ENCODE measurements around the gene PITPNC1.
"Not testable (repeated sequence)": the region's sequence is repeated elsewhere in the genome, so short reads cannot be mapped to it uniquely, and the experiment has no call there.

The PITPNC1 gene

GRCh38 chr17:67376737-67377487 lies at the start of gene PITPNC1:
Gene PITPNC1, plus strand, starts transcription at chr17:67377281.
- DNase-seq: peak; percentile 76

- no peak for DNase-seq
Observed at GRCh38 chr17:67328026-67328425, 49.1 kb upstream of the PITPNC1 start.

- not testable (repeated sequence) for DNase-seq
Observed at GRCh38 chr17:67331381-67332161, 45.5 kb upstream of the PITPNC1 start.

GRCh38 chr17:67332162-67332508 lies 44.9 kb upstream of the PITPNC1 start:
- not testable (repeated sequence) for DNase-seq

GRCh38 chr17:67335245-67335835 lies 41.7 kb upstream of the PITPNC1 start:
- no peak for DNase-seq

- no peak for DNase-seq
Observed at GRCh38 chr17:67336859-67337258, 40.2 kb upstream of the PITPNC1 start.

GRCh38 chr17:67338353-67338752 lies 38.7 kb upstream of the PITPNC1 start:
- not testable (repeated sequence) for DNase-seq

- DNase-seq: no peak
Observed at GRCh38 chr17:67343237-67343636, 33.8 kb upstream of the PITPNC1 start.

- DNase-seq: no peak
Observed at GRCh38 chr17:67347826-67348225, 29.3 kb upstream of the PITPNC1 start.

- DNase-seq: no peak
Observed at GRCh38 chr17:67349420-67349819, 27.7 kb upstream of the PITPNC1 start.

GRCh38 chr17:67353161-67353560 lies 23.9 kb upstream of the PITPNC1 start:
- DNase-seq: no peak

- no peak for DNase-seq
Observed at GRCh38 chr17:67353929-67354574, 23.0 kb upstream of the PITPNC1 start.

- DNase-seq: no peak
Observed at GRCh38 chr17:67358612-67359011, 18.5 kb upstream of the PITPNC1 start.

- DNase-seq: no peak
Observed at GRCh38 chr17:67359960-67360791, 16.9 kb upstream of the PITPNC1 start.

- no peak for DNase-seq
Observed at GRCh38 chr17:67360880-67361279, 16.2 kb upstream of the PITPNC1 start.

- no peak for DNase-seq
Observed at GRCh38 chr17:67362173-67362572, 14.9 kb upstream of the PITPNC1 start.

GRCh38 chr17:67364847-67365737 lies 12.0 kb upstream of the PITPNC1 start:
- DNase-seq: no peak

GRCh38 chr17:67365738-67366192 lies 11.3 kb upstream of the PITPNC1 start:
- no peak for DNase-seq

GRCh38 chr17:67366193-67367157 lies 10.6 kb upstream of the PITPNC1 start, which contains the start of gene PSMD12:
Gene PSMD12, minus strand, starts transcription at chr17:67366577. Its CDS starts 58 bp downstream, at chr17:67366519.
- peak; percentile 91 for DNase-seq

GRCh38 chr17:67369676-67370075 lies 7.4 kb upstream of the PITPNC1 start:
- DNase-seq: no peak

Measured in NCI-H345 (cell line).